Activated T-helper 2 cell treated with anti-CD3 and anti-CD28 coated beads, Interferon-gamma antibody, Interleukin-2, Interleukin-4, amounts not matched to agents 10 μg/mL and 5 μg/mL and 100 μg/mL, durations not matched to agents 14 hours and 24 hours and 36 hours (primary cell): ENCODE results near the gene VWA5B1. TPM values are rescaled to one million over a fixed set of nuclear protein-coding genes. Genes with fewer than 3 reads are reported as not detected.

ENCODE experiments used
- DNase-seq: peaks from one replicate; pipeline ENCODE4 v3.0.0; 2021; ENCODE audit warnings: low spot score
- H3K27ac Mint-ChIP-seq: one replicate; pipeline ENCODE4 v1.8.0; 2021; ENCODE audit warnings: mixed read lengths
- H3K27me3 Mint-ChIP-seq: one replicate; pipeline ENCODE4 v1.8.0; 2021; ENCODE audit warnings: low read depth, mixed read lengths
- H3K36me3 Mint-ChIP-seq: one replicate; pipeline ENCODE4 v1.8.0; 2021; ENCODE audit warnings: low read depth, mixed read lengths
- H3K4me1 Mint-ChIP-seq: one replicate; pipeline ENCODE4 v1.8.0; 2021; ENCODE audit warnings: low read depth, mixed read lengths
- H3K4me3 Mint-ChIP-seq: one replicate; pipeline ENCODE4 v1.8.0; 2021; ENCODE audit warnings: low read depth, mild to moderate bottlenecking, moderate library complexity, mixed read lengths
- H3K9me3 Mint-ChIP-seq: one replicate; pipeline ENCODE4 v1.8.0; 2021; ENCODE audit warnings: mixed read lengths
- intact Hi-C: fragments of 100-400 bp; cut with micrococcal nuclease; formaldehyde crosslinking; loops from one replicate; pipeline ENCODE4 v1.15.1; 2023
- total RNA-seq: library from RNA; stranded (reverse); gene quantifications from 2 replicates; pipeline ENCODE4 v1.2.3, GENCODE V29; 2022

VWA5B1 gene
- total RNA-seq, 1 donor from 2014 or later, result not detected

DNA sequence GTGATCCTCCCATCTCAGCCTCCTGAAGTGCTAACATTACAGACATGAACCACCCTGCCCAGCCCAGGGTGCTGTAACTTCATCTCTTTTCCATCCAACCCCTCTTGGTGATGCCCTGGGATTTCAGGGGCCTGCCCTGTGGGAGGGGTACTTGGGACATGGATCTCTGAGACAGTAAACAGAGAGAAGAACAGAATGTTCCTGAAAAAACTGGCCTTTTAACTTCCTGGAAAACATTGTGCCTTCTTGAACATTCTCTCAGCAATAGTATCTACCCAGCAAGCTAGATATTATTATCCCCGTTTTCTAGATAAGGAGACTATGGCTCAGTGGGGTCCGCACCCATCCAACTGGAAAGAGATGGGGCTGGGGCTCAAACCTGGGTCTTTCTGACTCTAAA, 57.0 kb downstream of the VWA5B1 start:
- H3K36me3 Mint-ChIP-seq, result no peaks in the 10 kb centered on the region
- intact Hi-C loops, result no loop called here
- H3K9me3 Mint-ChIP-seq, result peaks cover 7% of the 10 kb centered on the region
- H3K4me3 Mint-ChIP-seq, result no peak overlapping the region
- peaks cover 22% of the 10 kb centered on the region for H3K27me3 Mint-ChIP-seq
- DNase-seq, result no peak
- no peaks in the 10 kb centered on the region for H3K4me1 Mint-ChIP-seq
- no peak overlapping the region for H3K27ac Mint-ChIP-seq

DNA sequence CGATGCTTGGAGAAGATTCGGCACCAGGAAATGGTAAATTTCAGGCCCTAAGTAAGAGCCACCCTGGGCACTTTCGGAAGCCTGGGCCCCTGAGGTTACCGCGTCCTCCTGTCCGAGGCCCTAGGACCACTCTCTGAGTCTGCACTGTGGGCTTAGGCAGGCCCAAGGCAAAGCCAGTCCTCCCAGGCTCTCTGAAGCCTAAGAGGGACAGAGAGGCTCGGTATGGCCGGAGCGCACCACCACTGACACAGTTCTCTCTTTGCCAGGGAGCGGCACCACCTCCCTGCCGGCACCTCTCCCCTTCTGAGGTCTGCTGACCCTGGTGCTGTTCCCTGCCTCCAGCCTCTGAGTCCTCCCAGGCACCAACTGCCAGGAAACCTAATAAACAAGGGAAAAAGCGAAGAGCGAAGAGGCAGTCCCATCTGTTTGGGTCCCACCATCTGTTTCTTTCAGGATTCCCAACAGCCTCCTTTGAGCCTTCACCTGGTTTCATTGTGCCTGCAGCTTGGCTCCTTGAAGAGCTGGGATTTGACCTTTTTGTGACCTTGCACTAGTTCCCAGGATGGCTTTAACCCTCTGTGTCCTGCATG, 57.7 kb downstream of the VWA5B1 start:
- H3K4me1 Mint-ChIP-seq, result no peaks in the 10 kb centered on the region
- peaks cover 7% of the 10 kb centered on the region for H3K9me3 Mint-ChIP-seq
- H3K27ac Mint-ChIP-seq, result no peak overlapping the region
- intact Hi-C loops, result no loop called here
- no peak for DNase-seq
- no peaks in the 10 kb centered on the region for H3K36me3 Mint-ChIP-seq
- H3K27me3 Mint-ChIP-seq, result peaks cover 26% of the 10 kb centered on the region
- no peak overlapping the region for H3K4me3 Mint-ChIP-seq

DNA sequence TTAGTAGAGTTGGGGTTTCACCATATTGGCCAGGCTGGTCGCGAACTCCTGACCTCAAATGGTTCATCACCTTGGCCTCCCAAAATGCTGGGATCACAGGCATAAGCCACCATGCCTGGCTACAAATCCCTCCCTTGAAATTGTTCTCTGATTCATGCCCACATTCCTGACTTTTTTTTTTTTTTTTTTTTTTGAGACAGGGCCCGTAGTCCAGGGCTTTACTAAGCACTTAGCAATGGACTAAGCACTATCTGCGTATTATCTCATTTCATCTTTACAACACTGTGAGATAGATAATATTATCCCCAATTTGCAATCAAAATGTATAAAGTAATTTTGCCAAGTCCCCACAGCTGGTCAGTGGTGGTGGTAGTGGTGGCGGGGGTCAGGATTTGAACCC, 58.9 kb downstream of the VWA5B1 start:
- H3K4me1 Mint-ChIP-seq, result no peaks in the 10 kb centered on the region
- peaks cover 7% of the 10 kb centered on the region for H3K9me3 Mint-ChIP-seq
- intact Hi-C loops, result no loop called here
- no peak for DNase-seq
- H3K27ac Mint-ChIP-seq, result no peak overlapping the region
- H3K36me3 Mint-ChIP-seq, result no peaks in the 10 kb centered on the region
- no peak overlapping the region for H3K4me3 Mint-ChIP-seq
- peaks cover 18% of the 10 kb centered on the region for H3K27me3 Mint-ChIP-seq

DNA sequence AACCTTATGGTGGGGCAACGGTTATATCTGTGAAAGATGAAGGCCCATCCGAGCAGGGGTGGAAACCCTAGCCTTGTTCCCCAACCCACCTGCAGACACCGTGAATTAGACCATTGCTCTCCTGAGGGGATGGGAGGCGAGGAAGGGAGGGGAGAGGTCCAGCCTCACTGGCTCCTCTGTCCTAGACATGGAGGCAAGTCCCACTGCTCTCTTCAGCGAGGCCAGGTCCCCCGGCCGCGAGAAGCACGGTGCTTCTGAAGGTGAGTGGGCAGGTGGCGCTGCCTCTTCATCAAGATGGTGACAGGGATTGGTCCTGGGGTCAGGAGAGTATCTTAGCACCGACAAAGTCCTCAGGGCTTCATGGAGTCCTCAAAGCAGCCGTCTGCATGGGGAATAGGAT, 59.3 kb downstream of the VWA5B1 start:
- H3K9me3 Mint-ChIP-seq, result peaks cover 7% of the 10 kb centered on the region

DNA sequence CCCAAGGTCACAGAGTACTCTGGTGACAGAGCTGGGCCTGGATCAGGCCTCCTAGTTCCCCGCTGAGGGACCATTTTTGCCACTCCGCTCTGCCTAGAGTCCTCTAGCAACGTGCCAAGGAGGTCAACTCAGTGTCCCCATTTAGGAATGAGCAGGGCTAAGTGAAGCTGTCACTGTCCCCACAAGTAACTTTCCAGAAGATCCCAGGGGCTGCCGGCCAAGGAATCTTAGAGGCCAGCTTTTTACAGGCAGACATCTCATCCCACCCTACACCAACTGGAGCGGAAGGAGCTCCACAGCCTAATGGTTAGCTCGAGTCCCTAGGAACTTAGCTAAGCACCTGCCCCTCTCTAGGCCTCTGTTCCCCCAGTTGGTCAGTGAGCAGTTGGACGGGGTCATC, 59.7 kb downstream of the VWA5B1 start:
- Mint-ChIP-seq H3K4me1 (no peaks in the 10 kb centered on the region), H3K27me3 (peaks cover 15% of the 10 kb centered on the region)
- intact Hi-C loops, result no loop called here

More for the DNA sequence above, 59.3 kb downstream of the VWA5B1 start:
- H3K4me3 Mint-ChIP-seq, result no peak overlapping the region
- no peaks in the 10 kb centered on the region for H3K4me1 Mint-ChIP-seq
- H3K36me3 Mint-ChIP-seq, result no peaks in the 10 kb centered on the region
- no peak for DNase-seq
- H3K27me3 Mint-ChIP-seq, result peaks cover 15% of the 10 kb centered on the region
- intact Hi-C loops, result no loop called here
- H3K27ac Mint-ChIP-seq, result no peak overlapping the region

GRCh38 chr1:20351911-20352701, 61.4 kb downstream of the VWA5B1 start:
- Mint-ChIP-seq H3K27ac (no peak overlapping the region), H3K9me3 (no peaks in the 10 kb centered on the region), H3K36me3 (no peaks in the 10 kb centered on the region), H3K4me3 (no peak overlapping the region), H3K4me1 (no peaks in the 10 kb centered on the region), H3K27me3 (peaks cover 9% of the 10 kb centered on the region)
- no peak for DNase-seq
- intact Hi-C loops, result no loop called here

More for the DNA sequence above, 59.7 kb downstream of the VWA5B1 start:
- no peak for DNase-seq
- Mint-ChIP-seq H3K9me3 (peaks cover 7% of the 10 kb centered on the region), H3K4me3 (no peak overlapping the region), H3K27ac (no peak overlapping the region), H3K36me3 (no peaks in the 10 kb centered on the region)

DNA sequence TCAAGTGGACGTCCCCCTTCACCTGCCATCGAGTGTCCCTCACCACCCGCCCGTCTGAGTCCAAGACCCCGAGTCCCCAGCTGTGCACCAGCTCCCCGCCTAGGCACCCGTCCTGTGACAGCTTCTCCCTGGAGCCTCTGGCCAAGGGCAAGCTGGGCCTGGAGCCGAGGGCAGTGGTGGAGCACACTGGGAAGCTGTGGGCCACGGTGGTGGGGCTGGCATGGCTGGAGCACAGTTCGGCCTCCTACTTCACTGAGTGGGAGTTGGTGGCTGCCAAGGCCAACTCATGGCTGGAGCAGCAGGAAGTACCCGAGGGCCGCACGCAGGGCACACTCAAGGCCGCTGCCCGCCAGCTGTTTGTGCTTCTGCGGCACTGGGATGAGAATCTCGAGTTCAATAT, 63.2 kb downstream of the VWA5B1 start:
- no peaks in the 10 kb centered on the region for H3K9me3 Mint-ChIP-seq
- intact Hi-C loops, result no loop called here

GRCh38 chr1:20354610-20355009, 63.9 kb downstream of the VWA5B1 start:
- Mint-ChIP-seq H3K9me3 (no peaks in the 10 kb centered on the region), H3K27ac (no peak overlapping the region), H3K27me3 (peaks cover 21% of the 10 kb centered on the region), H3K4me1 (peaks cover 7% of the 10 kb centered on the region), H3K4me3 (no peak overlapping the region), H3K36me3 (no peaks in the 10 kb centered on the region)
- intact Hi-C loops, result no loop called here
- DNase-seq, result no peak

More for the DNA sequence above, 63.2 kb downstream of the VWA5B1 start:
- Mint-ChIP-seq H3K4me1 (no peaks in the 10 kb centered on the region), H3K27me3 (peaks cover 14% of the 10 kb centered on the region), H3K27ac (no peak overlapping the region), H3K4me3 (no peak overlapping the region), H3K36me3 (no peaks in the 10 kb centered on the region)
- no peak for DNase-seq

DNA sequence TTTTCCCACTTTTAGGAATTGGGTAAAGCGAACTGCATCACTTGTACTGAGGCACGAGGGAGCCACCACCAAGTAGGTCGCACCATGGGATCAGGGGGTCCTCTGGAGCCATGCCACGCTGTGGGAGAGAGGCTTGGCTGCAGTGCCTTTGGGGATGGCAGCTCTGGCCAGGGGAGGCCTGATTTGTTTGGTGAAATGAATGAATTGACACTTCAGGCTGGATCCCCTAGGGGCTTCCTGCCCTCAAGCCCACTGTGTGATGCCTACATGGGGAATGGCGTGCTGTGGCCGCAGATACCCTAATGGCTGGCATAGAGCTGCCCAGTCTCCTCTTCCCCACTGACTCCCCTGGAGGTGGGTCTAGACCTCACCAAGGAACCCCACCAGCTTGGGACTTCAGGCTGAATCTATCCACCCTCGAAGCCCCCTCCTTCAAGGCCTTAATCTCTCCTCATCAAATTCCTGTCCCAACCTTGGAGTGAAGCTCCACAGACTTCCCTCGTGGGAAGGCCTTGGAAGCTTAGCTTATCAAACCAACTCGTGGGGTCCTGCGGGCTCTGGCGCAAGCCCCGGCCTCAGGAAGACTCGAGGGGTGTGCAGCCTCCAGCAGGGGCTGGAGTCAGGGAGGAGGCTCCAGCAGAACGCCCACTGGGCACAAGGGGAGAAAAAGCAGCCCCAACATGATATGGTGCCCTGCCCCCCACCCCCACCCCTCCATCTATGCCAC, 64.6 kb downstream of the VWA5B1 start:
- Mint-ChIP-seq H3K27me3 (peaks cover 22% of the 10 kb centered on the region), H3K9me3 (no peaks in the 10 kb centered on the region), H3K36me3 (no peaks in the 10 kb centered on the region), H3K4me3 (no peak overlapping the region), H3K27ac (no peak overlapping the region), H3K4me1 (peaks cover 8% of the 10 kb centered on the region)
- intact Hi-C loops, result no loop called here
- no peak for DNase-seq

DNA sequence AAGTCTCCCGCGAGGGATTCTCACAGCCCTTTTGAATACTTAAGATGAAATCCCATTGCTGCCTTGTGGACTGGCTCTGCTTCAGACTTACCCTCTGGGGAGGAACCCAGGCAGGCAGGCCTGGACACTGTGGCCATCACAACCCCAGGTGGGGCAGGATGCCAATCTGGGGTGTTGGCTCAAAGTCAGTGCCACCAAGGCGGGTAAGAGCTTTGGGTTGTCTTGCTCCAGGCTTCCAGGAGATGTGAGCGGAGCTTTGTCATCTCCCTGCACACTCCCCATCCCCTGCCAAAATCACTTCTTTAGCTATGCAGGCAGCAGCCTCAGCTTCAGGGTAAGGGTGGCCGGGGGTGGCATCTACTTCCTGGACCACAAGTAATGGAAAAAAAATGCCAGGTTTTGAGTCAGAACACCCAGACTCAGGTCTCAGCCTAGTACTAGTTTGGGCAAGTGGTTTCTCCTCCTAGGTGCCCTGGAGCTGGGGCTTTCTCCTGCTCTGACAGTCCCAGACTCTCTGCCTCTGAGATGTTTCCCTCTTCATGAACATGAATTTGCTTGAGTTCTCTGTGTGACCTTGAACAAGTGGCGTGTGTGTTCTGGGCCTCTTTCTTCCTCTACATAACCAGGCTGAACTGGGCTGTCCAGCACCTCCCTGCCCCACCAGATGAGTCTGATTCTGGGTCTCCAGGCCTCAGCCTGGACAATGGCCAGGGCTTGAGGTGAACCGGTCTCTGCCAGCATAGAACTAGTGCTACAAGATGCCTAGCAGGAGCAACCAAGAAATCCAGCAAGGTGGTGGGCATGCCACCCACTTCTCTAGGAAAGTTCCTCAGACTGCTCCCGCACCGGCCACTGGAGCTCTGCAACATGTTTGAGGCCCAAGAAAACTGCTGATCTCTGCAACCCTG, 65.4 kb downstream of the VWA5B1 start:
- peaks cover 27% of the 10 kb centered on the region for H3K27me3 Mint-ChIP-seq
- no peak for DNase-seq
- H3K9me3 Mint-ChIP-seq, result no peaks in the 10 kb centered on the region
- no peaks in the 10 kb centered on the region for H3K36me3 Mint-ChIP-seq
- H3K27ac Mint-ChIP-seq, result no peak overlapping the region
- intact Hi-C loops, result no loop called here
- H3K4me3 Mint-ChIP-seq, result no peak overlapping the region
- peaks cover 8% of the 10 kb centered on the region for H3K4me1 Mint-ChIP-seq

- peaks cover 32% of the 10 kb centered on the region for H3K27me3 Mint-ChIP-seq
Measured at GRCh38 chr1:20356850-20357459, 66.3 kb downstream of the VWA5B1 start.

DNA sequence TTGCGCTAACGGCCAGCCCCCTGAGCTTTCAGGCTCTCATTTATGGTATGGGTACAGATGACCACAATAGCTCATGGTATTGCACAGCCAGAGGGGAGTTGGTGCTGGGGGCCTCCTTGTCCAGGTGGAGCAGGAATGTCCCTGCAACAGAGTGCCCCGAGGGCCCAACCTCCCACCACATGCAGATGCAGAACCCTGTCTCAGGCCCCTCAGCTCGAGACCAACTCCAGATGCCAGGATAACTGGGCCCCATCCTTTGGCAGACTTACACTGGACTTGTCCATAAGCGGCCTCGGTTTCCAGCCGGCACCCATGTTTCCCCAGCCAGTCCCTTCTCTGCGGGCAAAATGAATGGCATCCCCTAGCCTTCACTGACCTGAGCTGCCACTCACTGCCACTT, 67.1 kb downstream of the VWA5B1 start:
- peaks cover 39% of the 10 kb centered on the region for H3K27me3 Mint-ChIP-seq
- no peak overlapping the region for H3K4me3 Mint-ChIP-seq
- DNase-seq, result no peak
- H3K9me3 Mint-ChIP-seq, result no peaks in the 10 kb centered on the region
- peaks cover 8% of the 10 kb centered on the region for H3K4me1 Mint-ChIP-seq
- no peaks in the 10 kb centered on the region for H3K36me3 Mint-ChIP-seq
- H3K27ac Mint-ChIP-seq, result no peak overlapping the region
- intact Hi-C loops, result no loop called here

More at GRCh38 chr1:20356850-20357459, 66.3 kb downstream of the VWA5B1 start:
- no peak overlapping the region for H3K4me3 Mint-ChIP-seq
- no peaks in the 10 kb centered on the region for H3K36me3 Mint-ChIP-seq
- H3K9me3 Mint-ChIP-seq, result no peaks in the 10 kb centered on the region
- H3K4me1 Mint-ChIP-seq, result peaks cover 8% of the 10 kb centered on the region
- H3K27ac Mint-ChIP-seq, result no peak overlapping the region
- no peak for DNase-seq
- intact Hi-C loops, result no loop called here
